MCF 10A (cell line): ENCODE data around the gene SLC45A1. TPM values are rescaled to one million over a fixed set of nuclear protein-coding genes. Genes with fewer than 3 reads are reported as not detected.

Source experiments
- BruUV-seq: library from RNA; stranded (reverse); fragments of 400-500 nt; replicated peaks from 2 replicates; lab custom pipeline; 2021; lab: Mats Ljungman, UMichigan
- CTCF ChIA-PET: fragments of 300-600 bp; sonication (Branson Sonifier 250); formaldehyde crosslinking; extraction: SDS; loops from one replicate; lab custom pipeline; 2021; ENCODE audit warnings: antibody characterized with exemption, inconsistent platforms; lab: Yijun Ruan, JAX
- POLR2A ChIA-PET: fragments of 300-600, 350-650 bp; sonication (Branson Sonifier 250); formaldehyde crosslinking; extraction: SDS; loops from one replicate; lab custom pipeline; 2020; ENCODE audit warnings: antibody characterized with exemption, inconsistent platforms; lab: Yijun Ruan, JAX
- DNase-seq: peaks from one replicate; pipeline ENCODE4 v3.0.0-alpha.2; 2018; ENCODE audit not compliant: unreplicated experiment
- H3K27ac Mint-ChIP-seq: one replicate; pipeline ENCODE4 v1.8.0; 2022; ENCODE audit warnings: mild to moderate bottlenecking, low read depth, mixed read lengths; ENCODE audit not compliant: unreplicated experiment
- H3K27me3 Mint-ChIP-seq: one replicate; pipeline ENCODE4 v1.8.0; 2022; ENCODE audit warnings: mixed read lengths; ENCODE audit not compliant: insufficient read depth, unreplicated experiment
- H3K36me3 Mint-ChIP-seq: one replicate; pipeline ENCODE4 v1.8.0; 2022; ENCODE audit warnings: mild to moderate bottlenecking, moderate library complexity, mixed read lengths; ENCODE audit not compliant: insufficient read depth, unreplicated experiment
- H3K4me1 Mint-ChIP-seq: one replicate; pipeline ENCODE4 v1.8.0; 2022; ENCODE audit warnings: mixed read lengths; ENCODE audit not compliant: insufficient read depth, unreplicated experiment
- H3K4me3 Mint-ChIP-seq: one replicate; pipeline ENCODE4 v1.8.0; 2022; ENCODE audit warnings: mild to moderate bottlenecking, moderate library complexity, mixed read lengths; ENCODE audit not compliant: unreplicated experiment
- H3K9me3 Mint-ChIP-seq: one replicate; pipeline ENCODE4 v1.8.0; 2022; ENCODE audit warnings: mixed read lengths; ENCODE audit not compliant: unreplicated experiment
- CTCF ChIP-seq: fragments of 200-600 bp; IDR thresholded peaks from one replicate; pipeline ENCODE4 v1.8.0; 2022; ENCODE audit warnings: antibody characterized with exemption, mild to moderate bottlenecking; ENCODE audit not compliant: unreplicated experiment
- intact Hi-C: fragments of 100-400 bp; cut with micrococcal nuclease; formaldehyde crosslinking; loops from 2 replicates; pipeline ENCODE4 v1.14.1; 2022
- total RNA-seq: library from RNA; stranded (reverse); gene quantifications from 2 replicates; pipeline ENCODE4 v1.2.3, GENCODE V29; 2022

SLC45A1 gene
- total RNA-seq, 1 experiment from 2014 or later, result 0.30 TPM

DNA sequence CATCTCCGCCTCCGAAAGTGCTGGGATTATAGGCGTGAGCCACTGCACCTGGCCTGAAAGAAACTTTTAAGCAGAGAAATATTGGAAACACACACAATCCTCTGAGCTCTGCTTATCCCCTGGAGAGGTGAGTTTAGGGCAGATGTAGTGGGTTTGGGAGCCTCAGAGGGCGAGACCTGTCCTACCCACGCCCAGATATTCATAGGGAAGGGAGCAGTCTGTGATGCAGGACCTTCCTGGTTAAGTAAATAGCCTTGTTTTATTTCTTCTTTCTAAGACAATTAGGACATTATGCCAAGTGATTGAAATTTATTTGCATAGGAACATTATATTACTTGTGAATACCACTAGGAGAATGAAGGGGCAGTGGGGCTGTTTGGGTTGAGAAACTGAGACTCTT, 18.0 kb upstream of the SLC45A1 start:
- no peak for TF ChIP-seq CTCF
- ChIA-PET CTCF (interaction anchor here (0.6 kb wide), 2 partner anchors 11 to 621 kb away, joined by 3 to 4 read pairs; no protein-coding TSS in a partner anchor), POLR2A (no interaction called here)
- intact Hi-C loops, result no loop called here
- Mint-ChIP-seq H3K27me3 (no peaks in the 10 kb centered on the region), H3K4me1 (no peaks in the 10 kb centered on the region), H3K36me3 (no peaks in the 10 kb centered on the region), H3K9me3 (no peaks in the 10 kb centered on the region), H3K4me3 (no peak overlapping the region), H3K27ac (no peak overlapping the region)
- DNase-seq, result no peak
- no TSS peak for BruUV-seq

DNA sequence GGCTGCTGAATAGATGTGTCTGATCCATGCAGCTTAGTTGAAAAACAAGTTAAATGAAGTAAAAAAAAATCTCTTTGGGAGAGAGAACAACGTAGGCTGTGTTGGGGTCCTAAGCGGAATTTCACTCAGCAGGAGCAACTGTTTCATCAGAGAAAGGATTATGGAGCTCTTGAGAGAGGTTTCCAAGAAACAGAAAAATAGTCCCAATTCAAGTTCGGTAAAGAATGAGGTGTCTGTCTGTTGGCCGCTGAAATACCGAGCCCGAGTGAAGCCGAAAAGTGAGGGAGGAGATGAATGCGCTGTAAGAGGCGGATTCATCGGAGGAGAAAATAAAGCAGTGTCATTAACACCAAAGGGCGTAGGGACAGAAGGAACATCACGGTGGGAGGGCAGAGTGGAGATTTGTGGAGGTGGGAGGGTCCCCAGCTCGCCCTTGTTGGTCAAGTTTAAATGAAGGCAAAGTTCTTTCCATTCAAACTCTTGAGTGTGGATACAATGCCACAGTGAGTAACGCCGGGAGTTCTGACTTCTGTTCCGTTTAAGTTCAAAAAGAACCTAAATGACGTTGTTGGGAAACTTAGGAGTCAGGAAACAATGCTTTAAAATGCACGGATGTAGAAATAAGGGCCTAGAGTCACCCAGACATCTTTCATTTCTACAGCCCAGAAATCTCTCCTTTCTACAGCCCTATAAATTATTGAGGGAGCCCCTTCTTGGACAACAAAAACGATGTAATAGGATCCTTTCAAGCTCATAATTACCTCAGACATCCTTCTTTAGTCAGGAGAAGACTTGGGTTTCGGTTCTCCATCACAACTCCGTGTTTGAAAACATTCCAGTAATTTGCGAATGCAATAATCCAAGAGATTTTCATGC, 15.6 kb upstream of the SLC45A1 start:
- Mint-ChIP-seq H3K9me3 (no peaks in the 10 kb centered on the region), H3K27me3 (no peaks in the 10 kb centered on the region), H3K4me3 (no peak overlapping the region), H3K4me1 (no peaks in the 10 kb centered on the region), H3K27ac (no peak overlapping the region), H3K36me3 (no peaks in the 10 kb centered on the region)
- intact Hi-C loops, result no loop called here
- CTCF ChIA-PET, result interaction anchor here (0.5 to 2.0 kb wide), 9 partner anchors 13 to 327 kb away, joined by 3 to 11 read pairs (median 4); no protein-coding TSS in a partner anchor
- DNase-seq, result no peak
- BruUV-seq, result no TSS peak
- POLR2A ChIA-PET, result interaction anchor here (0.8 to 1.8 kb wide), 4 partner anchors 41 to 284 kb away, joined by 3 to 5 read pairs (median 4); no protein-coding TSS in a partner anchor
- no peak for TF ChIP-seq CTCF

- H3K36me3 Mint-ChIP-seq, result no peaks in the 10 kb centered on the region
- ChIA-PET POLR2A (interaction anchor here (1.8 kb wide), 1 partner anchor 285 kb away, joined by 5 read pairs; no protein-coding TSS in a partner anchor), CTCF (interaction anchor here (0.5 to 2.0 kb wide), 8 partner anchors 11 to 327 kb away, joined by 3 to 11 read pairs (median 4); no protein-coding TSS in a partner anchor)
- no TSS peak for BruUV-seq
- H3K27ac Mint-ChIP-seq, result no peak overlapping the region
- no peak for DNase-seq
- H3K4me1 Mint-ChIP-seq, result no peaks in the 10 kb centered on the region
- H3K4me3 Mint-ChIP-seq, result no peak overlapping the region
- intact Hi-C loops, result no loop called here
- TF ChIP-seq CTCF, result no peak
- no peaks in the 10 kb centered on the region for H3K9me3 Mint-ChIP-seq
- H3K27me3 Mint-ChIP-seq, result no peaks in the 10 kb centered on the region
Measured at GRCh38 chr1:8303141-8303540, 14.8 kb upstream of the SLC45A1 start.

- H3K9me3 Mint-ChIP-seq, result no peaks in the 10 kb centered on the region
- H3K36me3 Mint-ChIP-seq, result no peaks in the 10 kb centered on the region
- CTCF ChIA-PET, result interaction anchor here (0.5 to 1.9 kb wide), 3 partner anchors 10 to 40 kb away, joined by 4 read pairs; no protein-coding TSS in a partner anchor
- POLR2A ChIA-PET, result no interaction called here
- H3K27me3 Mint-ChIP-seq, result no peaks in the 10 kb centered on the region
- H3K4me3 Mint-ChIP-seq, result no peak overlapping the region
- no peak for DNase-seq
- TF ChIP-seq CTCF, result no peak
- H3K27ac Mint-ChIP-seq, result no peak overlapping the region
- intact Hi-C loops, result no loop called here
- BruUV-seq, result no TSS peak
- no peaks in the 10 kb centered on the region for H3K4me1 Mint-ChIP-seq
Measured at GRCh38 chr1:8303876-8304275, 14.0 kb upstream of the SLC45A1 start.
